Colonic mucosa (tissue), 4 donors: ENCODE measurements around the gene TMEM213. TPM values are rescaled to one million over a fixed set of nuclear protein-coding genes. Genes with fewer than 3 reads are reported as not detected.
"Not testable (repeated sequence)": the region's sequence is repeated elsewhere in the genome, so short reads cannot be mapped to it uniquely, and the experiment has no call there.

Experiments
- DNase-seq: peaks from one replicate; pipeline ENCODE4 v3.0.0-alpha.2; 2020
- H3K27ac ChIP-seq: fragments of 200-600 bp; one replicate; pipeline ENCODE4 v1.8.0; 2021
- H3K27me3 ChIP-seq: fragments of 200-600 bp; one replicate; pipeline ENCODE4 v1.8.0; 2021
- H3K36me3 ChIP-seq: fragments of 200-600 bp; one replicate; pipeline ENCODE4 v1.8.0; 2021
- H3K4me1 ChIP-seq: fragments of 200-600 bp; one replicate; pipeline ENCODE4 v1.8.0; 2021; ENCODE audit warnings: mild to moderate bottlenecking
- H3K4me3 ChIP-seq: fragments of 200-600 bp; one replicate; pipeline ENCODE4 v1.8.0; 2021
- H3K9ac ChIP-seq, 2 donors: one replicate each; pipeline ENCODE4 v1.7.0; 2013; ENCODE audit warnings: control low read depth in 2 of 2, low read depth in 2 of 2, low read length in 2 of 2
- H3K9me3 ChIP-seq: fragments of 200-600 bp; one replicate; pipeline ENCODE4 v1.8.0; 2021
- CTCF ChIP-seq: fragments of 200-600 bp; IDR thresholded peaks from one replicate; pipeline ENCODE4 v1.8.0; 2022; ENCODE audit warnings: antibody characterized with exemption, mild to moderate bottlenecking
- intact Hi-C: fragments of 100-400 bp; cut with DNase I; formaldehyde crosslinking; loops from one replicate; pipeline ENCODE4 v1.14.1; 2022
- total RNA-seq, 2 donors: library from RNA; stranded (reverse); fragmentation: NEBNext Ultra II Directional in 1 of 2; extraction: Animal tissue kit (Norgen Biotek cat#: 25700) in 1 of 2; gene quantifications; one replicate each; pipeline ENCODE4 v1.2.1, GENCODE V29; 2021
- donor health status: healthy.
- donor health status: DM: no; HTN: no; CAD: no.
- donor health status: DM: no; HTN: no; CAD: no.

TMEM213 gene
- total RNA-seq, 2 donors from 2014 or later, result not detected

GRCh38 chr7:138809346-138809745 lies 11.6 kb downstream of the TMEM213 start:
- no peak for TF ChIP-seq CTCF
- H3K27ac ChIP-seq, result no peak overlapping the region
- H3K9ac ChIP-seq, result no peak overlapping the region
- H3K9me3 ChIP-seq, result no peaks in the 10 kb centered on the region
- no peaks in the 10 kb centered on the region for H3K36me3 ChIP-seq
- H3K4me1 ChIP-seq, result no peaks in the 10 kb centered on the region
- H3K27me3 ChIP-seq, result no peaks in the 10 kb centered on the region
- H3K4me3 ChIP-seq, result no peak overlapping the region
- intact Hi-C loops, result no loop called here
- no peak for DNase-seq

- H3K27ac ChIP-seq, H3K4me1 ChIP-seq, H3K4me3 ChIP-seq, DNase-seq, H3K9ac ChIP-seq, H3K27me3 ChIP-seq, H3K36me3 ChIP-seq, H3K9me3 ChIP-seq, intact Hi-C loops: not testable (repeated sequence)
These were observed 13.5 kb downstream of the TMEM213 start for GRCh38 chr7:138811327-138811726.

GRCh38 chr7:138813945-138814344 lies 16.2 kb downstream of the TMEM213 start:
- H3K9me3 ChIP-seq, result no peaks in the 10 kb centered on the region
- H3K4me3 ChIP-seq, result no peak overlapping the region
- H3K27ac ChIP-seq, result no peak overlapping the region
- no peaks in the 10 kb centered on the region for H3K36me3 ChIP-seq
- no peak for TF ChIP-seq CTCF
- H3K27me3 ChIP-seq, result no peaks in the 10 kb centered on the region
- DNase-seq, result no peak
- H3K9ac ChIP-seq, result no peak overlapping the region
- intact Hi-C loops, result no loop called here
- no peaks in the 10 kb centered on the region for H3K4me1 ChIP-seq

GRCh38 chr7:138814816-138815332 lies 17.1 kb downstream of the TMEM213 start:
- intact Hi-C loops, result no loop called here
- no peaks in the 10 kb centered on the region for H3K36me3 ChIP-seq
- no peak overlapping the region for H3K4me3 ChIP-seq
- no peak for TF ChIP-seq CTCF
- no peak overlapping the region for H3K27ac ChIP-seq
- no peaks in the 10 kb centered on the region for H3K27me3 ChIP-seq
- no peaks in the 10 kb centered on the region for H3K9me3 ChIP-seq
- DNase-seq, result no peak
- H3K4me1 ChIP-seq, result no peaks in the 10 kb centered on the region
- H3K9ac ChIP-seq, result no peak overlapping the region

- intact Hi-C loops, result no loop called here
- no peaks in the 10 kb centered on the region for H3K4me1 ChIP-seq
These were observed 18.9 kb downstream of the TMEM213 start for GRCh38 chr7:138816650-138817049.

More at GRCh38 chr7:138816650-138817049, 18.9 kb downstream of the TMEM213 start:
- H3K9me3 ChIP-seq, result no peaks in the 10 kb centered on the region
- no peak overlapping the region for H3K9ac ChIP-seq
- DNase-seq, result no peak
- no peaks in the 10 kb centered on the region for H3K36me3 ChIP-seq
- H3K27ac ChIP-seq, result no peak overlapping the region
- TF ChIP-seq CTCF, result no peak
- H3K27me3 ChIP-seq, result no peaks in the 10 kb centered on the region
- H3K4me3 ChIP-seq, result no peak overlapping the region
